ENCODE measurements around the gene C11orf42.

The C11orf42 gene

DNA sequence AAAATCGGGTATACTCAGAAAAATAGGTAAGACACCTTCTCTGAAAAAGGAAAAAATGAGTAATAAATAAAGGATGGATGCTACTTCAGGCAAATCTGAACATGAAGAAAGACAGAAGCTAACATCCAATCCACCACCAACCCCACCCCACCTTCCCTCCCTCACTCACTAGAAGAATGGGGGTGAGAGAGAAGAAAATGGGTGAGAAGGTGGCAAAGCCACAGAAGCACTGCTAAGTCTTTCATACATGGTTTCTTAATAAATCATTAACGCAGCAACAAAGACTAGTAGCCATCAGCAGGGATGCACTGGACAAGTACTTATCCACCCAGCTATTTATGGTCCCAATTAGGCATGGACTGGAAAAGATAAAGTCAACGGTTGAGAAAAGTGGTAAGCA, 23.2 kb downstream of the C11orf42 start:
- TF ChIP-seq SUZ12 (IDR thresholded peaks at IDR 0.05), result no peak
- TF ChIP-seq SP1 (IDR thresholded peaks at IDR 0.05), result no peak
- TF ChIP-seq FOXA1 (IDR thresholded peaks at IDR 0.05), result no peak

DNA sequence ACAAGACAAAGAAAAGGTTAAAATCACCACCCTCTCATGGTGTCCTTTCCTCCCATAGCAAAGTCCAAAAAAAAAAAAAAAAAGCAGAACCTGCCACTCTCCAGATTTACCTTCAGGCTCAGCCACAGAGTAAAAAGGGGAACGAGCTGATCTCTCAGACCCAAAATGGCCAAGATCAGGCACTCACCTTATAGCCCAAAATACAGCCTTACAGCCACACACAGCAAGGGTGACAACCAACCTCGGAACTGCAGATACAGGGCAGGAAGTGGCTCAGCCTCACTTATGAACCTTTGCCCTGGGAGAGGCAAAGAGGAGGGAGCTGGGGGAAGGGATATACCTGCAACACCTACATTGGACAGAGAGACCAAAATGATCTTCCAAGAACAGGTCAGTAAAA, 24.6 kb downstream of the C11orf42 start:
- ChIA-PET POLR2A (no interaction called here), CTCF (no interaction called here)
- no peak for DNase-seq (ENCODE audit: extremely low spot score)
- TF ChIP-seq ELF4 (IDR thresholded peaks at IDR 0.05) (no peak), ARNT (IDR thresholded peaks at IDR 0.05) (no peak), TARDBP (IDR thresholded peaks at IDR 0.05) (no peak), FOXA1 (IDR thresholded peaks at IDR 0.05) (no peak), FOXK2 (IDR thresholded peaks at IDR 0.05) (no peak), NFRKB (IDR thresholded peaks at IDR 0.05) (no peak), BHLHE40 (IDR thresholded peaks at IDR 0.05; ENCODE audit: borderline replicate concordance) (no peak), FOXM1 (IDR thresholded peaks at IDR 0.05; ENCODE audit: borderline replicate concordance) (no peak)
- TF ChIP-seq, protein P1, sequence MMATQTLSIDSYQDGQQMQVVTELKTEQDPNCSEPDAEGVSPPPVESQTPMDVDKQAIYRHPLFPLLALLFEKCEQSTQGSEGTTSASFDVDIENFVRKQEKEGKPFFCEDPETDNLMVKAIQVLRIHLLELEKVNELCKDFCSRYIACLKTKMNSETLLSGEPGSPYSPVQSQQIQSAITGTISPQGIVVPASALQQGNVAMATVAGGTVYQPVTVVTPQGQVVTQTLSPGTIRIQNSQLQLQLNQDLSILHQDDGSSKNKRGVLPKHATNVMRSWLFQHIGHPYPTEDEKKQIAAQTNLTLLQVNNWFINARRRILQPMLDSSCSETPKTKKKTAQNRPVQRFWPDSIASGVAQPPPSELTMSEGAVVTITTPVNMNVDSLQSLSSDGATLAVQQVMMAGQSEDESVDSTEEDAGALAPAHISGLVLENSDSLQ (IDR thresholded peaks at IDR 0.05), result no peak

More for the DNA sequence above, 23.2 kb downstream of the C11orf42 start:
- DNase-seq (ENCODE audit: extremely low spot score), result no peak
- ChIA-PET POLR2A (no interaction called here), CTCF (interaction anchor here (0.9 kb wide), 1 partner anchor 45 kb away, joined by 4 read pairs; no protein-coding TSS in a partner anchor)

DNA sequence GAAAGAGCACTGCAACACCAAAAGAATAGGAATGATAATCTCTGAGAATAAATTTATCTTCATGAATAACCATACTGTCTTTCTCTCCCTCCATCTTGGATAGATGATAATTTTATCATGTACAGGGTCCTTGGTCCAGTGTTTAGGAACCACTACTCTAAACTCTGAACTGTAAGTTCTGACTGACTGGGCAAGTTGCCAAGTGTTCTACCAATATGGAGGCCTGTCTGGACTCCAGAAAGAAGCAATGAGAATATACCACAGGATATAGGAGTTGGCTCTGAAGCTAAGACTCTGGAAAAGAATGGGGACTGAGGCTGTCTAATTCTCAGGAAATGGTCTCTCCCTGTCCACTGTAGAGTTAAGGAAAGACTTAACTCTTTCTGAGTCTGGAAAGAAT, 27.5 kb downstream of the C11orf42 start:
- no peak for DNase-seq (ENCODE audit: extremely low spot score)
- POLR2A ChIA-PET, result no interaction called here
- CTCF ChIA-PET, result no interaction called here
- TF ChIP-seq FOXK2 (IDR thresholded peaks at IDR 0.05), result no peak
- TF ChIP-seq NFRKB (IDR thresholded peaks at IDR 0.05), result no peak
- TF ChIP-seq TARDBP (IDR thresholded peaks at IDR 0.05), result no peak
- no peak for TF ChIP-seq SUZ12 (IDR thresholded peaks at IDR 0.05)
- TF ChIP-seq L3MBTL2 (conservative IDR thresholded peaks at IDR 0.05), result no peak
- TF ChIP-seq FOXM1 (IDR thresholded peaks at IDR 0.05; ENCODE audit: borderline replicate concordance), result no peak
- TF ChIP-seq ZNF384 (IDR thresholded peaks at IDR 0.05), result no peak
- no peak for TF ChIP-seq HDGF (IDR thresholded peaks at IDR 0.05; ENCODE audit: borderline replicate concordance)
- no peak for TF ChIP-seq ELF4 (IDR thresholded peaks at IDR 0.05)
- TF ChIP-seq LEF1 (IDR thresholded peaks at IDR 0.05; ENCODE audit: borderline replicate concordance), result no peak
- TF ChIP-seq, protein P1 (IDR thresholded peaks at IDR 0.05), result no peak
- no peak for TF ChIP-seq FOXA1 (IDR thresholded peaks at IDR 0.05)
- no peak for TF ChIP-seq CTBP1 (IDR thresholded peaks at IDR 0.05; ENCODE audit: borderline replicate concordance)
- TF ChIP-seq BHLHE40 (IDR thresholded peaks at IDR 0.05; ENCODE audit: borderline replicate concordance), result no peak
- no peak for TF ChIP-seq SP1 (IDR thresholded peaks at IDR 0.05)
- no peak for TF ChIP-seq ARNT (IDR thresholded peaks at IDR 0.05)

DNA sequence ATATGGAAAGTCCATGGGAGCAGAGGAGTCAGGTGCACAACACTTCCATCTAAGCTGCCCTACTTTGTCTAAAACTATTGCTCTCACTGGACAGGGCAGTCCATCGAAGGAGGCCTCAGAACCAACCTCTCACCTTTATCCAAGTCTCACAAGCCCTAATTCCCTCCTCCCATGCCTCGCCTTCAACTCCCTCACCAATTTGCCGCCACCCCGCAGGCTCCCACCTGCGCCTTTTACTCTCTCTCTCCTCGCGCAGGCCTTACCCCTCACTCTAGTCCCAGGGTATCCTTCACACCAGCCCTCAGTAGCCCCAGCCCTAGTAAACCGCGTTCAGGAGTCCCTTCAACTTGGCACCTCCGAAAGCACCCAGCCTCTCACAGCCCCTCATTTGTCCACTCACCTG, 28.6 kb downstream of the C11orf42 start:
- CTCF ChIA-PET, result interaction anchor here (1.1 to 1.6 kb wide), 3 partner anchors 9 to 18 kb away, joined by 3 to 6 read pairs (median 3); no protein-coding TSS in a partner anchor
- no peak for TF ChIP-seq SUZ12 (IDR thresholded peaks at IDR 0.05)
- TF ChIP-seq ELF4 (IDR thresholded peaks at IDR 0.05), result no peak
- peak; percentile 65 for TF ChIP-seq L3MBTL2 (conservative IDR thresholded peaks at IDR 0.05)
- no peak for DNase-seq (ENCODE audit: extremely low spot score)
- POLR2A ChIA-PET, result interaction anchor here (1.3 to 3.3 kb wide), 3 partner anchors 17 to 235 kb away, joined by 3 to 18 read pairs (median 7); partner anchors contain the start of gene CCKBR

DNA sequence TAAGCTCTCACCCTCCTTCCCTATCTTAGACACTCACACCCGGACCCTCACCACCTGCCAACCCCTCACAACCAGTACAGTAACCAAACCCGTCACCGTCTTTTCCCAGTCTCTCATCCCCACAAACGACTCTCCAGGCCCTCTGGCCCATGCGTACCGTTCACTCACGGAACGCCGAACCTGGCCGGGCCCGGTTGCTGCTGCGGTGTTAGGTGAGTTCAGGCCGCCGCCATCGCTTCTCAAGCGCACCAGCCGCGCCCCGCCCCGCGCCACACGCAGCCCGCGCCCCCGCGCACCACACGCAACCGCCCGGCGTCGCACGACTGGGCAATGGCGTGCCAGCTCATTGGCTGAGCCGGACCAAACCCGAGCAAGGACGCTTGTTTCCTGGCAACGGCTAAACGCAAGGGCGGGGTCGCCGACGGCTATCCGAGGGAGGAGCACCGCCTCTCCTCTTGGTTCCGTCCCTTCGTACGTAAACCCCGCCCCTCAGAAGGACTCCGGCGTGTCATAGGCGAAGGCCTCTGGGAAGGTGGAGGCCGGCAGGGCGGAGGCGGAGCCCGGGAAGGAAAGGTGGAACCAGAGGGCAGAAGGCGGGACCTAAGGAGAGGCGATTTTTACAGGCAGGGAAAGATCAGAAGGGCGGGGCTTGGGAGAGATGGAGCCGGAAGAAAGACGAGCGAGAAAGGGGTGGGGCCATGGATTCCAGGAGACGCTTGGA, 29.2 kb downstream of the C11orf42 start, which contains the start of gene FHIP1B:
Gene FHIP1B, minus strand, starts transcription at position 250 of the 721 bp plus-strand sequence. CDS start 10,120 bp downstream, outside the sequence.
- POLR2A ChIA-PET, result interaction anchor here (0.5 to 3.3 kb wide), 6 partner anchors 9 to 234 kb away, joined by 3 to 18 read pairs (median 3); partner anchors contain the start of gene CCKBR

DNA sequence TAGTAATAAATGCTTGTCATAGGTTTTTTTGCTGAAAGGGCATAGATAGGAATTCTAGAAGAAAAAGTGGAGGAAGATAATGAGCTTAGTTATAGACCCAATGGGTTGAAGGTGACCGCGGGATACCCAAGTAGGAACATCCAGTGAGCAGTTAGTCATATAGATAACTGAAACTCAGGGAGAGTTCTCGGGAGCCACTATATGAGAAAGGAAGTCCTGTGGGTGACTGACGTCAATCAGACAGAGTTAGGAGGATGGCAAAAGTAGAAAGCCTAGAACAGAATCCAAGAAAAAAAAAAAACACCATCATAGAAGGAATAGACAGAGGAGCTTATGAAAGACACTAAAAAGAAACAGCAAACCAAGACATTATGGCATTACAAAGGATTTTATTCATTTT, 31.9 kb downstream of the C11orf42 start:
- ChIA-PET POLR2A (no interaction called here), CTCF (interaction anchor here (0.6 to 1.6 kb wide), 4 partner anchors 13 to 21 kb away, joined by 3 to 4 read pairs (median 3); no protein-coding TSS in a partner anchor)
- TF ChIP-seq, protein P1 (IDR thresholded peaks at IDR 0.05), result no peak
- TF ChIP-seq HDGF (IDR thresholded peaks at IDR 0.05; ENCODE audit: borderline replicate concordance), result no peak
- no peak for TF ChIP-seq SUZ12 (IDR thresholded peaks at IDR 0.05)
- no peak for TF ChIP-seq FOXK2 (IDR thresholded peaks at IDR 0.05)
- no peak for TF ChIP-seq NFRKB (IDR thresholded peaks at IDR 0.05)
- TF ChIP-seq BHLHE40 (IDR thresholded peaks at IDR 0.05; ENCODE audit: borderline replicate concordance), result no peak
- TF ChIP-seq CTBP1 (IDR thresholded peaks at IDR 0.05; ENCODE audit: borderline replicate concordance), result no peak
- DNase-seq (ENCODE audit: extremely low spot score), result no peak

More for the DNA sequence above, 29.2 kb downstream of the C11orf42 start, which contains the start of gene FHIP1B:
- DNase-seq (ENCODE audit: extremely low spot score), result peak; percentile 94
- CTCF ChIA-PET, result interaction anchor here (1.1 to 1.6 kb wide), 3 partner anchors 10 to 18 kb away, joined by 3 to 6 read pairs (median 3); no protein-coding TSS in a partner anchor
- TF ChIP-seq SP1 (IDR thresholded peaks at IDR 0.05), result no peak
- TF ChIP-seq SUZ12 (IDR thresholded peaks at IDR 0.05), result no peak
- TF ChIP-seq HDGF (IDR thresholded peaks at IDR 0.05; ENCODE audit: borderline replicate concordance), result peak; percentile 98; the same call in 1 of the 2 replicates
- TF ChIP-seq BHLHE40 (IDR thresholded peaks at IDR 0.05; ENCODE audit: borderline replicate concordance), result no peak
- no peak for TF ChIP-seq L3MBTL2 (conservative IDR thresholded peaks at IDR 0.05)
- no peak for TF ChIP-seq NFRKB (IDR thresholded peaks at IDR 0.05)
- no peak for TF ChIP-seq CTBP1 (IDR thresholded peaks at IDR 0.05; ENCODE audit: borderline replicate concordance)
- TF ChIP-seq FOXA1 (IDR thresholded peaks at IDR 0.05), result no peak
- TF ChIP-seq ARNT (IDR thresholded peaks at IDR 0.05), result no peak
- TF ChIP-seq TARDBP (IDR thresholded peaks at IDR 0.05), result no peak
- TF ChIP-seq, protein P1 (IDR thresholded peaks at IDR 0.05), result peak; percentile 50
- TF ChIP-seq LEF1 (IDR thresholded peaks at IDR 0.05; ENCODE audit: borderline replicate concordance), result no peak
- TF ChIP-seq FOXK2 (IDR thresholded peaks at IDR 0.05), result no peak
- no peak for TF ChIP-seq ZNF384 (IDR thresholded peaks at IDR 0.05)
